GM23248 (cell line): ENCODE data around the gene BMERB1. TPM values are rescaled to one million over a fixed set of nuclear protein-coding genes. Genes with fewer than 3 reads are reported as not detected.
A peak's percentile ranks its signal among the peaks of the same experiment; 100 is the strongest.
"Not testable (repeated sequence)": the region's sequence is repeated elsewhere in the genome, so short reads cannot be mapped to it uniquely, and the experiment has no call there.

ENCODE experiments used
- DNase-seq: peaks from one replicate; pipeline ENCODE4 v3.0.0-alpha.2; 2015
- H2AFZ ChIP-seq: fragments of 200-600 bp; sonication (generic); 2 replicates; pipeline ENCODE4 v1.6.1; 2016; ENCODE audit warnings: antibody characterized with exemption
- H3F3A ChIP-seq: fragments of 200-600 bp; sonication (generic); 2 replicates; pipeline ENCODE4 v1.6.1; 2016; ENCODE audit warnings: mild to moderate bottlenecking, antibody characterized with exemption, mixed run types; ENCODE audit not compliant: insufficient read depth
- H3K27ac ChIP-seq: fragments of 200-600 bp; sonication (generic); 2 replicates; pipeline ENCODE4 v1.5.1; 2016; ENCODE audit warnings: mild to moderate bottlenecking
- H3K27me3 ChIP-seq: fragments of 200-600 bp; sonication (generic); replicated peaks from 2 replicates; pipeline ENCODE4 v1.6.1; 2016; ENCODE audit warnings: mild to moderate bottlenecking; ENCODE audit not compliant: insufficient read depth
- H3K36me3 ChIP-seq: fragments of 200-600 bp; sonication (generic); 2 replicates; pipeline ENCODE4 v1.6.1; 2016; ENCODE audit warnings: low read depth, mild to moderate bottlenecking
- H3K4me1 ChIP-seq: fragments of 200-600 bp; sonication (generic); 2 replicates; pipeline ENCODE4 v1.6.1; 2016; ENCODE audit warnings: mild to moderate bottlenecking; ENCODE audit not compliant: insufficient read depth
- H3K4me2 ChIP-seq: fragments of 200-600 bp; sonication (generic); one replicate; pipeline ENCODE4 v1.6.1; 2016; ENCODE audit warnings: mild to moderate bottlenecking; ENCODE audit not compliant: unreplicated experiment
- H3K4me3 ChIP-seq: fragments of 200-600 bp; sonication (generic); 2 replicates; pipeline ENCODE4 v1.5.1; 2016; ENCODE audit warnings: mild to moderate bottlenecking
- H3K79me2 ChIP-seq: fragments of 200-600 bp; sonication (generic); 2 replicates; pipeline ENCODE4 v1.6.1; 2016; ENCODE audit warnings: mild to moderate bottlenecking; ENCODE audit not compliant: insufficient read depth
- H3K9ac ChIP-seq: fragments of 200-600 bp; sonication (generic); 2 replicates; pipeline ENCODE4 v1.6.1; 2016; ENCODE audit warnings: mild to moderate bottlenecking
- H3K9me2 ChIP-seq: fragments of 200-600 bp; sonication (generic); 2 replicates; pipeline ENCODE4 v1.6.1; 2016; ENCODE audit warnings: mixed run types, mild to moderate bottlenecking, moderate library complexity; ENCODE audit not compliant: insufficient read depth
- H3K9me3 ChIP-seq: fragments of 200-600 bp; sonication (generic); one replicate; pipeline ENCODE4 v1.6.1; 2017; ENCODE audit warnings: low read depth
- H4K20me1 ChIP-seq: fragments of 200-600 bp; sonication (generic); 2 replicates; pipeline ENCODE4 v1.6.0; 2016; ENCODE audit not compliant: insufficient read depth
- EZH2 ChIP-seq: fragments of 200-600 bp; sonication (generic); IDR thresholded peaks from 2 replicates; pipeline ENCODE4 v1.6.1; 2018; ENCODE audit warnings: antibody characterized with exemption, mild to moderate bottlenecking; ENCODE audit not compliant: insufficient read depth, poor library complexity, severe bottlenecking
- EZH2phosphoT487 ChIP-seq: fragments of 200-600 bp; sonication (generic); IDR thresholded peaks from 2 replicates; pipeline ENCODE4 v1.6.1; 2018; ENCODE audit warnings: antibody characterized with exemption, moderate library complexity, mild to moderate bottlenecking, low read depth; ENCODE audit not compliant: insufficient read depth
- WGBS, 2 experiments: methylation state at CpG; one replicate each; pipeline ENCODE4 v1.1.6; 2015 to 2017; ENCODE audit warnings: low lambda C conversion rate in 2 of 2, low coverage in 1 of 2; ENCODE audit errors: missing lambda C conversion rate in 2 of 2; 5-methylcytosine and 5-hydroxymethylcytosine counted together
- in situ Hi-C: fragments of 300-500 bp; cut with MboI; formaldehyde crosslinking; loops from 2 replicates; pipeline ENCODE4 v1.15.0; 2020
- polyA plus RNA-seq: library from polyadenylated mRNA; unstranded; fragments of >200 nt; fragmentation: Nextera tagmentation; extraction: Ambion mirVana; gene quantifications from 2 replicates; pipeline ENCODE4 v1.2.1, GENCODE V29; 2016
- total RNA-seq: library from RNA; depleted of rRNA; stranded (reverse); fragments of >200 nt; shearing (Covaris generic); gene quantifications from 2 replicates; pipeline ENCODE4 v1.2.3, GENCODE V29; 2014

BMERB1 gene
- total and polyA plus RNA-seq, 2 experiments from 2014 or later = 55.2 to 94.1 TPM

DNA sequence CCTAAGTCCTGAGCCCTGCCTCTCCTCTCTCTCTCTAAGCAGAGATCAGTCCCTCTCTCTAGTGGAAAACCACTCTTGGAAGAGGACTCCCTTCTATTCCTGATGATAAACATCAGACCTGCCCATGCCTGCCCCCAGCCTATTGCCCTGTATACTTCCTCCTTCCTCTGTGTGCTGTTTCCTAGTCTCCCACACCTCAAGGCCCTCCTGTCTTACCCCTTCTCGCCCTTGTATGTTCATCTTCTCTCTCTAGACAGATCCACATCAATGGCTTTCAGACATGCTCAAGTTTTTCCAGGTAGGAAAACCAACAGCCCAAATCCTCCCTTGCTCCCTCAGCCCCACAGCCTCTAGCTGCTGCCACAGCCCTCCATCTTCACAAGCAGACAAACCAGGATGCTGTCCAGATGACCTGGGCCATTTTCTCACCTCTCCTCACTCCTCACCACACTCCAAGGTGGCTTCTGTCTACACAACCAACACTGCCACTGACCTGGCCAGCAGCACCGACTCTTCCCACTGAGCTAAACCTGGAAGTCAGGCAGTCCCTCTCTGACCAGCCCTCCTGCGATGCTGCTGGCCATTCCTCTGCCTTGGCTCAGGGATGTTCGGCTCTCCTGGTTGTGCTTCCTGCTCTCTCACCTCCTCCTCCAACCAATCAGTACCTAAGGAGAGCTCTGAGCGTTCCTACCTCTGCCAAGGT, 172.3 kb downstream of the BMERB1 start:
- Histone ChIP-seq H4K20me1 (no peaks in the 10 kb centered on the region), H3K4me1 (peaks cover 19% of the 10 kb centered on the region), H3K4me3 (no peak overlapping the region), H3K27ac (no peak overlapping the region), H3K79me2 (no peaks in the 10 kb centered on the region), H3F3A (0 out of 2 replicates have a peak, but pooled peaks cover 9% of the 10 kb centered on the region), H3K36me3 (peaks cover 44% of the 10 kb centered on the region), H3K9me2 (no peaks in the 10 kb centered on the region), H2AFZ (no peak overlapping the region), H3K9me3 (no peaks in the 10 kb centered on the region), H3K4me2 (no peak overlapping the region), H3K9ac (no peak overlapping the region), H3K27me3 (no peaks in the 10 kb centered on the region)
- TF ChIP-seq EZH2 = no peak
- TF ChIP-seq EZH2phosphoT487 = no peak
- WGBS, 2 experiments = 90% methylated on average over 5 of the region's 5 CpGs
- no peak for DNase-seq
- in situ Hi-C loops = no loop called here

DNA sequence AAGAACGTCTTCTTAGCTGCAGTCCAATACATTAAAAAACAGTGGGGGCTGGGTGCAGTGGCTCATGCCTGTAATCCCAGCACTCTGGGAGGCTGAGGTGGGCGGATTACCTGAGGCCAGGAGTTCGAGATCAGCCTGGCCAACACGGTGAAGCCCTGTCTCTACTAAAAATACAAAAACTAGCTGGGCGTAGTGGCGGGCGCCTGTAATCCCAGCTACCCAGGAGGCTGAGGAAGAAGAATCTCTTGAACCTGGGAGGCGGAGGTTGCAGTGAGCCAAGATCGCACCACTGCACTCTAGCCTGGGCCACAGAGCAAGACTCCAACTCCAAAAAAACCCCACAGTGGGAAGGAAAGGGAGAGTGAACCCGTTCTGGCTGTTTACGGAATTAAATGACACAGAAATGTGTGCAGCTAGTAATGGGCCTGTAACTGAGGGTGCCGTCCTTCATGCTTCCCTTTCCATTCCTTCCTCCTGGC, 172.9 kb downstream of the BMERB1 start:
- H3K27ac ChIP-seq, H3K4me2 ChIP-seq, H3K79me2 ChIP-seq, DNase-seq, H4K20me1 ChIP-seq, H3K27me3 ChIP-seq, H2AFZ ChIP-seq, in situ Hi-C loops, H3K9me3 ChIP-seq, H3K4me3 ChIP-seq, H3K9ac ChIP-seq, H3K9me2 ChIP-seq: not testable (repeated sequence)
- peaks cover 45% of the 10 kb centered on the region for H3K36me3 ChIP-seq
- H3F3A ChIP-seq = peaks cover 13% of the 10 kb centered on the region; the same call in 1 of the 2 replicates
- 92 to 95% methylated on average over 12 of the region's 12 CpGs for WGBS, 2 experiments
- H3K4me1 ChIP-seq = peaks cover 19% of the 10 kb centered on the region

DNA sequence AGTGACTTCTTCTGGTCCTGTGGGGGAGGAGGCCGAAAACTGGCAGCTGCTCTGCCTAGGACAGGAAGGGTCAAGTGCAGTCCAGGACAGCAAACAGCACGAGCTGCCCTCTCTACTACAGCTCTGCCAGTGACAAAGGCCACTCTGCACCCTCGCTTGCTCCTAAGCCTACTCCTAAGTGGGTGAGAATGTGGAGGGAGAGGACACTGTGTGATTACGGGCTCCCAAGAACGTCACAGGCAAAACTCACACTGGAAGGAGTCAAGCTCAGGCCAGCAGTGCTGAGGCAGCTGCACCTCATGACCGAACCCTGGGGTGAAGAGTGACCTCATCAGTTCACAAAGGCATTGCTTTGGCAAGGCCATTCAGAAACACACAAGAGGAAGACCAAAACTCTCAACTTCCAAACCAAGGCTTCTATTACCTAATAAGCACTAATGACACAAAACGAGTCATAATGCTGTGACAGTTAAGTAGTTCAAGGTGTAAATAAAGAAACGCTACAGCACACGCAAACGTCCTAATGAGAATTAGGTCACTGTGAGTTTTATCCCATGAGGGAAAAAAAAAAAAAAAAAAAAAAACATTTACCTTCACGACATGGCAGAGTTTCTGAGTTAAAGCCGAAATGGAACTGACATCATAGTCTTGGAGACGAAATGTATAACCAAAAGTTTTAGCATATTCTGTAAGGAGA, 173.5 kb downstream of the BMERB1 start:
- H3K9ac ChIP-seq = no peak overlapping the region
- H3K27ac ChIP-seq = no peak overlapping the region
- peaks cover 13% of the 10 kb centered on the region; the same call in 1 of the 2 replicates for H3F3A ChIP-seq
- H4K20me1 ChIP-seq = no peaks in the 10 kb centered on the region
- in situ Hi-C loops = no loop called here
- H3K36me3 ChIP-seq = peaks cover 44% of the 10 kb centered on the region
- TF ChIP-seq EZH2 (no peak), EZH2phosphoT487 (no peak)
- H2AFZ ChIP-seq = no peak overlapping the region
- H3K27me3 ChIP-seq = no peaks in the 10 kb centered on the region
- H3K4me1 ChIP-seq = peaks cover 19% of the 10 kb centered on the region
- no peaks in the 10 kb centered on the region for H3K79me2 ChIP-seq
- no peak overlapping the region for H3K4me2 ChIP-seq
- no peaks in the 10 kb centered on the region for H3K9me3 ChIP-seq
- 84 to 88% methylated on average over 13 of the region's 13 CpGs for WGBS, 2 experiments
- H3K9me2 ChIP-seq = no peaks in the 10 kb centered on the region
- peak; percentile 31 for DNase-seq
- no peak overlapping the region for H3K4me3 ChIP-seq

DNA sequence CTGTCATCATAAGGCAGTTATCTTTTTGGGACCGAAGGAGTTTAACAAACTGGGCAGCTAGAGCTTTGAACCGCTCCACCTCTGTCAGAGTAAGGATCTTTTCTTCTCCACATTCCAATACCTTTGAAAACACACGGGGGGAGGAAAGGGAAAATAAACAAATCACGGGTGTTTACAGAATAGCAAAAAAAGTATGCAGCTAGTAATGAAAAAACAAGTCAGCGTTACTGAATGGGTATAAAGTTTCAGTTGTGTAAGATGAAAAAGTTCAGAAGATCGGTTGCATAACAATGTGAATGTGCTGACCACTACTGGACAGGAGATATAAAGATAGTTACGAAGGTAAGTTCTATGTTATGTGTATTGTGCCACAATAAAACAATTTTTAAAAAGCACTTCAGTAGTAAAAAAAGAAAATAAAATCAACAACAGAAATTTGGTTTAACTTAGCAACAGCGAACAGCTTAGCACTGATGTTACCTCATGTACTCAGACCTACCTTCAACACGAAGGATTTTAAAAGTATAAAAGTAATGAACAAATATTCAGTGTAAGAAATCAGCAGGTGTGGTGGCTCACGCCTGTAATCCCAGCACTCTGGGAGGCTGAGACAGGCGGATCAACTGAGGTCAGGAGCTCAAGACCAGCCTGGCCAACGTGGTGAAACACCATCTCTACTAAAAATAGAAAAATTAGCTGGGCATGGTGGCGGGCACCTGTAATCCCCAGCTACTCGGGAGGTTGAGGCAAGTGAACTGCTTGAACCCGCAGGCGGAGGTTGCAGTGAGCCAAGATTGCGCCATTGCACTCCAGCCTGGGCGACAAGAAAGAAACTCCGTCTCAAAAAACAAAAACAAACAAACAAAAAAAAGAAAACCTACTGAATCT, 174.3 kb downstream of the BMERB1 start:
- Histone ChIP-seq H2AFZ (no peak overlapping the region), H3K36me3 (peaks cover 36% of the 10 kb centered on the region), H3K4me1 (peaks cover 19% of the 10 kb centered on the region), H3K9me2 (no peaks in the 10 kb centered on the region), H3K4me3 (no peak overlapping the region), H3K79me2 (no peaks in the 10 kb centered on the region), H3K9ac (no peak overlapping the region), H3K9me3 (no peaks in the 10 kb centered on the region), H3K4me2 (no peak overlapping the region), H4K20me1 (no peaks in the 10 kb centered on the region), H3K27me3 (no peaks in the 10 kb centered on the region), H3K27ac (no peak overlapping the region), H3F3A (peaks cover 13% of the 10 kb centered on the region; the same call in 1 of the 2 replicates)
- in situ Hi-C loops = no loop called here
- WGBS, 2 experiments = 93 to 94% methylated on average over 19 of the region's 19 CpGs
- TF ChIP-seq EZH2 (no peak), EZH2phosphoT487 (no peak)
- DNase-seq = no peak
